ENCODE results near the gene ZNF366. TPM values are rescaled to one million over a fixed set of nuclear protein-coding genes. Genes with fewer than 3 reads are reported as not detected.

ZNF366 gene
- total RNA-seq, 1 experiment from 2014 or later, result not detected

DNA sequence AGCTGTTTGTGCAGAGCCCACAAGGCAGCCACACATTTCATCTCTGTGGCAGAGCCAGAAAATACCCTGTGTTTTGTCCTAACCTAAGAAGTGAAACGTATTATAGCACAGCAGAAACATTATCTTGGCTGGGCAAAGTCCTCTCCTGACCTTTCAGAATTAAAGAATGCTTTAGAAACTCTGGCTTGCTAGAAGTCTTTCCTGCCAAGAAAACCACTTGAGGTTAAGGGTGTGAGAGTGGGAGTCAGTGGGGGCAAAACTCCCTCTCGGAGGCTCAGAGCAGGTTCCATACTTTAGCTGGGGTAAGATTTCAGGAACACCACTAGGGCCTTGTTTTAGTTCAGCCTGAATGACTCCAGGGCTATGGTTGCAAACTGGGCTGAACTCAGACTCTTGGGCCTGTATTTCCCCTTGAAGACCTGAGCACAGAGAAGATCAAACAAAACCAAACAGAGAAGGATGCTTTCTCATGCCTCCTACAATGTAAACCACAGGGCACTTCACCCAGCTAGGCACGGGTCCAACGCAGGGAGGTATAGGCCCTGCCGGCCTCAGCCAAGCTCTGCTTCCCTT is 48.0 kb downstream of the ZNF366 start:
- Histone ChIP-seq H3K4me3 (replicated peaks in 1 of 2; ENCODE audit: low read depth in 1 of 2, low read length in 2 of 2) (no peak overlapping the region), H4K20me1 (ENCODE audit: insufficient read depth) (no peaks in the 10 kb centered on the region), H2AFZ (ENCODE audit: low read depth, low read length, poor library complexity, severe bottlenecking) (no peak overlapping the region), H3K27me3 (ENCODE audit: insufficient read depth, low read length) (no peaks in the 10 kb centered on the region), H3K9me3 (ENCODE audit: control insufficient read depth in 1 of 2, insufficient read depth in 1 of 2, low read depth in 1 of 2, low read length in 2 of 2) (no peaks in the 10 kb centered on the region), H3K9me2 (ENCODE audit: insufficient read depth) (no peaks in the 10 kb centered on the region), H3K79me2 (ENCODE audit: insufficient read depth, low read length) (no peaks in the 10 kb centered on the region), H3K36me3 (ENCODE audit: control insufficient read depth in 1 of 2, insufficient read depth in 2 of 2, low read length in 2 of 2) (no peaks in the 10 kb centered on the region), H3K4me2 (ENCODE audit: low read length) (no peak overlapping the region), H3K9ac (ENCODE audit: low read length) (no peak overlapping the region), H3K4me1 (ENCODE audit: control insufficient read depth in 1 of 2, insufficient read depth in 2 of 2, low read length in 2 of 2) (no peaks in the 10 kb centered on the region), H3K27ac (ENCODE audit: low read depth, low read length) (no peak overlapping the region)
- TF ChIP-seq SIN3A (IDR thresholded peaks at IDR 0.05; ENCODE audit: low read depth), result no peak
- TF ChIP-seq, protein P1, sequence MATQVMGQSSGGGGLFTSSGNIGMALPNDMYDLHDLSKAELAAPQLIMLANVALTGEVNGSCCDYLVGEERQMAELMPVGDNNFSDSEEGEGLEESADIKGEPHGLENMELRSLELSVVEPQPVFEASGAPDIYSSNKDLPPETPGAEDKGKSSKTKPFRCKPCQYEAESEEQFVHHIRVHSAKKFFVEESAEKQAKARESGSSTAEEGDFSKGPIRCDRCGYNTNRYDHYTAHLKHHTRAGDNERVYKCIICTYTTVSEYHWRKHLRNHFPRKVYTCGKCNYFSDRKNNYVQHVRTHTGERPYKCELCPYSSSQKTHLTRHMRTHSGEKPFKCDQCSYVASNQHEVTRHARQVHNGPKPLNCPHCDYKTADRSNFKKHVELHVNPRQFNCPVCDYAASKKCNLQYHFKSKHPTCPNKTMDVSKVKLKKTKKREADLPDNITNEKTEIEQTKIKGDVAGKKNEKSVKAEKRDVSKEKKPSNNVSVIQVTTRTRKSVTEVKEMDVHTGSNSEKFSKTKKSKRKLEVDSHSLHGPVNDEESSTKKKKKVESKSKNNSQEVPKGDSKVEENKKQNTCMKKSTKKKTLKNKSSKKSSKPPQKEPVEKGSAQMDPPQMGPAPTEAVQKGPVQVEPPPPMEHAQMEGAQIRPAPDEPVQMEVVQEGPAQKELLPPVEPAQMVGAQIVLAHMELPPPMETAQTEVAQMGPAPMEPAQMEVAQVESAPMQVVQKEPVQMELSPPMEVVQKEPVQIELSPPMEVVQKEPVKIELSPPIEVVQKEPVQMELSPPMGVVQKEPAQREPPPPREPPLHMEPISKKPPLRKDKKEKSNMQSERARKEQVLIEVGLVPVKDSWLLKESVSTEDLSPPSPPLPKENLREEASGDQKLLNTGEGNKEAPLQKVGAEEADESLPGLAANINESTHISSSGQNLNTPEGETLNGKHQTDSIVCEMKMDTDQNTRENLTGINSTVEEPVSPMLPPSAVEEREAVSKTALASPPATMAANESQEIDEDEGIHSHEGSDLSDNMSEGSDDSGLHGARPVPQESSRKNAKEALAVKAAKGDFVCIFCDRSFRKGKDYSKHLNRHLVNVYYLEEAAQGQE (IDR thresholded peaks at IDR 0.05; ENCODE audit: low read depth), result no peak
- no peak for TF ChIP-seq CBX3 (IDR thresholded peaks at IDR 0.05; ENCODE audit: low read depth)
- no peak for TF ChIP-seq EGR1 (IDR thresholded peaks at IDR 0.05; ENCODE audit: low read depth)
- TF ChIP-seq EZH2 (IDR thresholded peaks at IDR 0.05), result no peak
- TF ChIP-seq, protein P2, sequence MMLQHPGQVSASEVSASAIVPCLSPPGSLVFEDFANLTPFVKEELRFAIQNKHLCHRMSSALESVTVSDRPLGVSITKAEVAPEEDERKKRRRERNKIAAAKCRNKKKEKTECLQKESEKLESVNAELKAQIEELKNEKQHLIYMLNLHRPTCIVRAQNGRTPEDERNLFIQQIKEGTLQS (IDR thresholded peaks at IDR 0.05), result no peak
- no peak for TF ChIP-seq ZNF274 (IDR thresholded peaks at IDR 0.05; ENCODE audit: low read depth, low read length)
- no peak for TF ChIP-seq SP1 (IDR thresholded peaks at IDR 0.05; ENCODE audit: low read depth)
- no peak for TF ChIP-seq SRF (IDR thresholded peaks at IDR 0.05; ENCODE audit: low read depth)
- no peak for TF ChIP-seq ZFX (IDR thresholded peaks at IDR 0.05)
- no peak for TF ChIP-seq EZH2phosphoT487 (IDR thresholded peaks at IDR 0.05; ENCODE audit: borderline replicate concordance)
- no peak for TF ChIP-seq CEBPB (IDR thresholded peaks at IDR 0.05; ENCODE audit: low read depth)
- TF ChIP-seq POLR2A (IDR thresholded peaks at IDR 0.05; ENCODE audit: borderline replicate concordance, extremely low read depth, insufficient read depth, insufficient read length), result no peak
- TF ChIP-seq YY1 (IDR thresholded peaks at IDR 0.05; ENCODE audit: extremely low read depth, insufficient replicate concordance, low read depth, low read length), result no peak
- TF ChIP-seq ZBTB33 (IDR thresholded peaks at IDR 0.05; ENCODE audit: extremely low read depth, insufficient replicate concordance, low read length), result no peak
- no peak for TF ChIP-seq ELF1 (IDR thresholded peaks at IDR 0.05; ENCODE audit: borderline replicate concordance, low read depth)
- TF ChIP-seq JUND (IDR thresholded peaks at IDR 0.05), result no peak
- ChIA-PET POLR2A (no interaction called here), RAD21 (ENCODE audit: low non-redundant PET in 1 of 2, low total read pairs in 2 of 2, uncharacterized antibody in 2 of 2, unreplicated experiment in 2 of 2) (no interaction called here), CTCF (no interaction called here)
- intact Hi-C loops (cut with micrococcal nuclease), result no loop called here
- DNase-seq (ENCODE audit: low read depth, low spot score) (no peak), ATAC-seq (no peak)
- no TSS peak for BruUV-seq (replicated peaks)
